ENCODE results near the gene TAF1L.

- TF ChIP-seq POLR2A (IDR thresholded peaks at IDR 0.05) (no peak), CTCF (IDR thresholded peaks at IDR 0.05) (no peak)
Measured at GRCh38 chr9:32647671-32648070, 12.2 kb upstream of the TAF1L start.
